GM18951 (cell line): Measurements from ENCODE around the gene SLC7A10.

Experiments
- POLR2A ChIP-seq: IDR thresholded peaks from 4 replicates; pipeline ENCODE4 v1.6.1; 2011; ENCODE audit warnings: mild to moderate bottlenecking; ENCODE audit not compliant: insufficient read length, insufficient read depth; ENCODE audit errors: extremely low read depth
- in situ Hi-C: fragments of 300-500 bp; cut with MboI; formaldehyde crosslinking; loops from one replicate; pipeline ENCODE4 v1.12.0; 2022; ENCODE audit warnings: low sequenced_read_pairs, mixed read lengths, inconsistent platforms; ENCODE audit not compliant: unreplicated experiment

Gene SLC7A10

DNA sequence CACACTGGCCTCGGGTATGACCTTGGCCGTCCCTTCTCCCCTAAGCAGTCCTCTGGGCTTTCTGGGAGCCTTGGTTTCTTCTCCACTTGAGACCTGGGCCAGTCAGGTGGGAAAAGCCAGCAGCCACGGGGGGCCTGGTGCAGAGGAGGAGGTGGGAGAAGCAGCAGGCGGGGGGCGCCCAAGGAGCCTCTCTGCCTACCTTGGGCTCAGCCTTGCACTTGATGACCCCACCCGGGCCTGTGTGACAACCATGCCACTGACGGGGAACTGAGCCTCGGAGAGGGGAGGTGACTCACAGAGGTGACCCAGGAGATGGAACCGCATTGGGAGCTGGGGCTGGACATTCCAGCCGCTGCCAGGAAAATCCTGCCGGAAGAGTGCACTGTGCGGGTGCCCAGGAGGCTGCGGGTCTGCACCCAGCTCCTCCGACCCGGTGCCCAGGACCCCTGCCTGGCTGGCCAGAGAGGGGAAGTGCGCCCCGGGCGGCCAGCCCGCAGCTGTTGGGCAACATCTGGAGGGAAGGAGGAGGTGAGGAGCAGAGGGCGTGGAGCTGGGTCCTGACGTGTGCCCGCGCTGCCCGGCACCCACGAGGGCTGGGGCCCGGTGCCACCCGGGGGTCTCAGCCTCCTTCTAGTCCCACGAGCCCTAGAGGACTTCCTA lies 23.4 kb upstream of the SLC7A10 start:
- no peak for TF ChIP-seq POLR2A
- in situ Hi-C loops: loop anchor here (25.0 kb wide), 1 partner anchor 513 kb away; no protein-coding TSS in a partner anchor

DNA sequence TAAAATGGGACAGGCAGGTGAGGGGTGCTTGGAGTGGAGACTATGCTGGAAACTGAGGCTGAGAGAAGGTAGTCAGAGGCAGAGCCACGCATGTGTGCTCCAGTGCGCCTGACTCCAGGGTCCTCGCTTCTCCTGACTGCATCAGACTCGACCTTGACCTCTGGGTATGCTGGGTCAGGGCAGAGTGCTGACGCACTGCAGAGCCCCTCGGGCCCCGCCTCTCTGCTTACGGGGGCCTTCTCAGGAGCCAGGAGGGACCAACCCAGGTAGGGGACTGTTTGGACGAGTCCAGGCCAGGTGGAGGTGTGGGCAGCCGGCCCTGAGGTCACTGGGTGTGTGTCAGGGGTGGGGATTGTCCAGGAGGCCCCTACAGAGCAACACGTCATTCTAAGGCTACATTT lies 22.9 kb upstream of the SLC7A10 start:
- TF ChIP-seq POLR2A: no peak
- in situ Hi-C loops: loop anchor here (25.0 kb wide), 1 partner anchor 514 kb away; no protein-coding TSS in a partner anchor

DNA sequence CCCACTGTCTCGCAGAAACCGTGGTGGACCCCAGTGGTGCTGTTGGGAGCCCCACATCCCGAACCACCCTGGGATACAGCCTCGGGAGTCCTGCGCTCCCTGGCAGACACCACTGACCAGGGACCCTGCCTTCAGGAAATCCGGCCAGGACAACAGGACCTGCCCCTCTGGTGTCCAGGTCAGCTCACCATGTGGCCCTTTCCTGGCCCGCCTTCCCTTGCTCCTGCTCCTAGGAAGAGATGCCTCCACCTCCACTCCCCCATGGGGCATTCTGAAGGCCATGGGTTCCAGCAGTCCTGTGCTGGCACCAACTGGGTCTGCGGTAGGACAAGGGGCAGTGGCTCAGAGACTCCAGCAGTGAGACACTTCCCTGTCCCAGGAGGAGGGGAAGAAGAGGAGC lies 22.5 kb upstream of the SLC7A10 start:
- in situ Hi-C loops: loop anchor here (25.0 kb wide), 1 partner anchor 514 kb away; no protein-coding TSS in a partner anchor
- TF ChIP-seq POLR2A: no peak

DNA sequence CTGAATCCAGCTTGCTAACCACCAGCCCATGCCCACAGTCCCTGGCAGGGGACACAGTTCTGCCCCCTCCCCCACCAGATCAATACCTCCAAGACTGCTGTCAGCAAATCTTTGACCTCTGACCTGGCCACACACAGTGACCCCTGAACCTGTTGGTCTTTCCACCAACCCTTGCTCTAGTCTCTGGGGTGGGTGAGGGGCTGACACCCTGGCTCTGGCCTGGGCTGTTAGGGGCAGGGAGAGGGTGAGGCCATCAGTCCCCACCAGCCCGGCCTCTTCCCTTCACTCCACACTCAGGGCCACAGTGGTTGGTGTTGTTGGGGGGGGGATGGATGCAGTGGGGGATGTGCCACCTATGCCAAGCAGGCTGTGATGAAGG lies 21.8 kb upstream of the SLC7A10 start:
- no peak for TF ChIP-seq POLR2A
- in situ Hi-C loops: loop anchor here (25.0 kb wide), 1 partner anchor 515 kb away; no protein-coding TSS in a partner anchor

DNA sequence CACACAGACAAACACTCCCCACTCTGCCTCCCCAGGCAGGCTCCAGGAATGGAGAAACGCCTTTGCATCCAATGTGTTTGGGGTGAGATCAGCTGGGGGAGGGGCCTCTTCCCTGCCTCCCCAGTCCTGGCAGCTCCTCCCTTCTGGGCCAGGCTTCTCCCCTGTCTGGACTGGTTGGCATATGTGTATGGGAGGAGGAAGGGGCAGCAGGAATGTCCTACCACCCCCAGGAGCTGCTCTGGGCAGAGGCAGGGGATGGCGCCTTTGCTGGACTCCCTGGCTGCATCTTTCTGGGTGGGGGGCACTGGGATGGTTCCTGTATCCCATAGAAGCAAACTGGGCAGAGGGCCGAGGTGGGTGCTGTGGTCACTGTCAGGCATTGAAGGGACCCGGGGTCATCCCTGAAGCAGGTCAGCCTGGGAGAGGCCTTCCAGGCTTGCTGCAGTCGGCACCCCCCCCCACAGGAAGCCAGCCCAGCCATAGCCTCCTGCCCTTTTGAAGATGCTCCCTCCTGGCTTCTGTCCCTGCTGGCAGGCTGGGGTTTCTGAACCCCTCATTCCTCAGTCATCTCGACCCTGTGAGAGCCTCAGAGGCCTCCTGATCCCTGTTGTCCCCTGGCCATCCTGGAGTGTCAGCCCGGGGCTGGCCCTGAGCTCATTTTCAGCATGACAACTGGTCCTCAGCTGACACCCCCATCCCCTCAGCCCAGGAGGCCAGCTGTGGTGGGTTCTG lies 21.2 kb upstream of the SLC7A10 start:
- TF ChIP-seq POLR2A: no peak

DNA sequence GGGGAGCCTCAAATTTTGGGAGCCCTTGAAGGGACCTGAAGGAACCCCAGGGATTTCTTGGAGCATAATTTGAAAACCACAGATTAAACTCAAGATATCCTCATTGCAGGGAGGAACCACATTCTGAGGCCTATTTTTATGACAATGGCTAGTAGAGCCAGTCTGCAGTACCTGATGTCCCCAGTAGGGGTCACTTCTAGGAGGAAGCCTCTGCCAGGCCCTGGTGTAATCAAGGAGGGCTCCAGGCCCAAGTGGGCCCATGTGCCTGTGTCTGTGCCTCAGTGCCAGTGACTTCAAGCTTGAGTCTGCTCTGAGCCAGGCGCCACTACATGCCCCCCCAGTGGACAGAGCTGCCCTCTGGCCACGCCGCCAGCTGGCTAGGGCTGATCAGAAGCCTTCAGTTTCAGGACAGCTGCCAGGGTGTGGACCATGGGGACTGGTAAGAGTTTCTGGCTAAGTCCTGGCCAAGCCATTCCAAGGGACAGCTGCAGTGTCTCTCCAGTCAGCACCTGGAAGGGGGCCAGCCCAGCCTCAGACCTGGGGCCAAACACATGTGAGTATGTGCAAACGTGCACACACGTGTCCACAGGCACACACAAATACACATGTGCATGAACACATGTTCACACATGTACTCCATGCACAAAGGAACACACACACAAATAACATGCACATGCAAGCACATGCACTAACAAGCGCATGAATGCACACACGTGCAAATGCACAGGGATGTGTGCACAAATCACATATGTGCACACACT lies 20.5 kb upstream of the SLC7A10 start:
- in situ Hi-C loops: loop anchor here (25.0 kb wide), 1 partner anchor 516 kb away; no protein-coding TSS in a partner anchor
- TF ChIP-seq POLR2A: no peak

More for the DNA sequence above, 21.2 kb upstream of the SLC7A10 start:
- in situ Hi-C loops: loop anchor here (25.0 kb wide), 1 partner anchor 515 kb away; no protein-coding TSS in a partner anchor

DNA sequence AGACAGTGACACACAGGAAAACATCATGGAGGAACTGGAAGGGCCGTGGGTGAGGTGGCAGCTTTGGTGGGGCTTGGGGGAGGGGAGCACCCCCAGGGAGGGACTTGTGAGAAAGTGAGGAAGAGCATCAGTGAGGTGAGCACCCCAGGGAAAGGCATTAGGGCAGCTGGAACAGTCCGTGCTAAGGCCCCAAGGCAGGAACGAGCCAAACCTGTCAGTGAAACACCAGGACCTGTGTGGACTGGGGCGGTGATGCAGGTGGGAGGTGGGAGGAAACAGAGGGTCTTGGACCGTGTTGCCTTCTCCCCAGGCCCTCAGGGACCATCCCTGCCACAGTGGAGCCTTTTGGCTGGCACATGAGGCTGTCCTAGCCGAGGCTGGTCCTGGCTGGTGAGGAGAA lies 17.3 kb upstream of the SLC7A10 start:
- in situ Hi-C loops: loop anchor here (25.0 kb wide), 1 partner anchor 519 kb away; no protein-coding TSS in a partner anchor
- no peak for TF ChIP-seq POLR2A

DNA sequence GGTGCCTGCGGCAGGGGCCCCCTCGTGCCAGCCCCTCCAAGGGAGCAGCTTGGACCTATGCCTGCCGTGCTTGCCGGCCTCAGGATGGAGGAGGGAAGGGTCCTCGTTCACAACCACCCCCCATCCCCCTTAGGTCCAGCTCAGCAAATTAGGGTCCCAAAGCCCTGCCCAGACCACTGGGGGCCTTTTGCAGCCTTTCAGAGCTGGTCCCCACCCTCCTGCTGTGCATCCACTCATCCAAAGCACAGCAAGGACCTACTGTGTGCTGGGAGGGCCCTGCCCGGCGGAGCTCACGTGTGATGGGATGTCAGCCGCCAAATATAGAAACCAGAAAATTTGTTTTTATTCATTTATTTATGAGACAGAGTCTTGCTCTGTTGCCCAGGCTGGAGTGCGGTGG lies 16.5 kb upstream of the SLC7A10 start:
- no peak for TF ChIP-seq POLR2A
- in situ Hi-C loops: loop anchor here (25.0 kb wide), 1 partner anchor 520 kb away; no protein-coding TSS in a partner anchor

DNA sequence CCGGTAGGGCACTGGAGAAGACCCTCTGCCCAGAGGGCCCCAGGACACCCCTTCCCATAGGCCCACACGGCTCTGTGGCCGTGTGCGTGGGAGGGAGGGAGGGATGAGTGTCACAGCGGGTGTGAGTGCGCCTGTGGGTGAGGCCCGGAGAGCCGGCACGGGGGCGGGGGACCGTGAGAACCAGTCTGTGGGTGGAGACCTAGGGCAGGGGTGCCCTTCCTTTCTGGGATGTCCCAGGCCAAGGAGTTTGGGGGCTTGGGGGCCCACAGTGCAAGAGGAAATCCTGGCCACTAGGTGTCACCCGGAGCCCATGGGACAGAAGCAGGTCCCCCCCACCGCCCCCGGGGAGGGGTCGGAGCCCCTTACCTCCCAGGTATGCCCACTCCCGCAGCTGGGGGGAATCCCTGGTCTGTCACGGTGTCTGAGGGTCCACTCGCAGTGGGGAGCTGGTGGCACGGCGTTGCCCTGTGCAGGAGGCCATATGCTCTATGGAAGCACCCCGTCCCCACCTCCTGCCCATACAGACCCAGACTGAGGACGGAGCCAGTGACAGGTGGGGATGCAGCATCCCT lies 16.0 kb upstream of the SLC7A10 start:
- no peak for TF ChIP-seq POLR2A
- in situ Hi-C loops: loop anchor here (25.0 kb wide), 1 partner anchor 521 kb away; no protein-coding TSS in a partner anchor

DNA sequence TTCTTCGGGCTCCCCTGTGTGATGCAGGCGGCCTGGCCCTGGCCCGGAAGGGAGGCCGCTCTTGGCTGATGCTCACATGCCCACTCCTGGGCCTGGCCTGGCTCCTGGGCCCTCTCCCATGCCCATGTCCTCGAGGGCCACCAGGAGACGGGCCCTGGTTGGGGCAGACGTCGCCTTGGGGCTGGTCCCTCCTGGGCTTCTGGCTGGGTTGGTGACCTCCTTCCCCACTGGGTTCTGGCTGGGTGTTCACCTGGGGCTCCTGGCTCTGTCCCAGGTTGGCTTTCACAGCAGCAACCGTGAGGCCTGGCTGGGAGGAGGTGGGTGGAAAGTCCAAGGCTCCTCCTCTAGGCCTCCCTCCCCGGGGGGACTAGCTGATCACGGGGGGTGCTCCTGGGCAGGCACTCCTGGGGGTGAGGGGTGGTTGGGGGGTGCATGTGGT lies 15.5 kb upstream of the SLC7A10 start:
- in situ Hi-C loops: loop anchor here (25.0 kb wide), 1 partner anchor 521 kb away; no protein-coding TSS in a partner anchor
- TF ChIP-seq POLR2A: no peak

DNA sequence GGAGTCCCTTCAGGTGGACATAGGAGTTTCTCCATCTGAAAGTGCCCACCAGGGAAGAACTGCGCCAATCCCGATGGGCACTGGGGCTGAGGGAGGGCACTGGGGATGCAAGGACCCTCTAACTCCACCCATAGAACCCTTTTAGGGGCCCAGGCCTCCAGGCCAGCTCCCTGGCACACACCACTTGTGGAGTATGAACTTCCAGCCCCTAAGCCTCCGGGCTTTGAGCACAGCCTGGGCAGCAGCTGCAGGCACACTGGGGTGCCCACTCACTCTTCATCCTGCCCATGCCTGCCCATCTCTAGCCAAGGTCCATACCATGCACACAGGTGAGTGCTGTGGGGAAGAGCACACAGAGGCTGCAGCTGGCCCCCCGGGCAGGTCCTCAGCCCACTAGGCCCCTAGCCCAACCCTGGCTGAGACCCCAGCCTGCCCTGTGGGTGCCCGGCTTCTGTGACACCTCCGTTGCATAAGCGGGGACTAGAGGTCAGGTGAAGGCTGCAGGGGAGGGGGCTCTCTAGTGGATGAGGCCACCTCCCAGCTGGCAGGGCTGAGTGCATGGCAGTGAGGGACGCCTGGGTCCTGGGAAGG lies 14.6 kb upstream of the SLC7A10 start:
- in situ Hi-C loops: loop anchor here (25.0 kb wide), 1 partner anchor 522 kb away; no protein-coding TSS in a partner anchor
- no peak for TF ChIP-seq POLR2A
